ENCODE results near the gene CEP72.

DNA sequence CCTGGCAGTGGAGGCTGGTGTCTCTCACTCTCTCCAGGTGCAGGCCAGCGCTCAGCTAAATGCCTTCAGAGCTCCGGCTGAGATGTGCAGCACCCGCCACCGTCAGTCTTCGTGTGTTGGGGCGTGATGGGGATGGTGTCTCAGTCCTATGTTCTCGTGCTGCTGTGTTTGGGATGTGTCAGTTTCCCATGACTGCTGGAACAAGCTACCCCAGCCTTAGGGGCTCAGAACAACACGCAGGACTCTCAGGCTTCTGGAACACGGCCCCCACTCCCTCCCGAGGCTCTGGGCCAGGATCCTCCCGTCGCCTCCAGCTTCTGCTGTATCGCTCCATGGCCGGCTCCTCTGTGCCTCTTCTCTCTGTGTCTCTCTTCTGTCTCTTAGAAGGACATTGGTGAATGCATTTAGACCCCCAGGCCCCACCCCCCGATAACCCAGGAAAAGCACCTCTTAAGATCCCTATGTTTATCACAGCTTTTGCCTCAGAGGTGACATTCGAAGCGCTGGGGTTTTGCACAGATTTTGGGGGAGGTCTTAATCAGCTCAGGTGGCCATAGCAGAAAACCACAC, 9.6 kb upstream of the CEP72 start:
- TF ChIP-seq, protein P1, sequence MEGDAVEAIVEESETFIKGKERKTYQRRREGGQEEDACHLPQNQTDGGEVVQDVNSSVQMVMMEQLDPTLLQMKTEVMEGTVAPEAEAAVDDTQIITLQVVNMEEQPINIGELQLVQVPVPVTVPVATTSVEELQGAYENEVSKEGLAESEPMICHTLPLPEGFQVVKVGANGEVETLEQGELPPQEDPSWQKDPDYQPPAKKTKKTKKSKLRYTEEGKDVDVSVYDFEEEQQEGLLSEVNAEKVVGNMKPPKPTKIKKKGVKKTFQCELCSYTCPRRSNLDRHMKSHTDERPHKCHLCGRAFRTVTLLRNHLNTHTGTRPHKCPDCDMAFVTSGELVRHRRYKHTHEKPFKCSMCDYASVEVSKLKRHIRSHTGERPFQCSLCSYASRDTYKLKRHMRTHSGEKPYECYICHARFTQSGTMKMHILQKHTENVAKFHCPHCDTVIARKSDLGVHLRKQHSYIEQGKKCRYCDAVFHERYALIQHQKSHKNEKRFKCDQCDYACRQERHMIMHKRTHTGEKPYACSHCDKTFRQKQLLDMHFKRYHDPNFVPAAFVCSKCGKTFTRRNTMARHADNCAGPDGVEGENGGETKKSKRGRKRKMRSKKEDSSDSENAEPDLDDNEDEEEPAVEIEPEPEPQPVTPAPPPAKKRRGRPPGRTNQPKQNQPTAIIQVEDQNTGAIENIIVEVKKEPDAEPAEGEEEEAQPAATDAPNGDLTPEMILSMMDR (IDR thresholded peaks at IDR 0.05; ENCODE audit: insufficient read depth, low read depth, low read length) = no peak
- no peak for TF ChIP-seq EZH2 (IDR thresholded peaks at IDR 0.05; ENCODE audit: insufficient read depth, low read length)

All from astrocyte (in vitro differentiated cells and primary cell).